OCI-LY1 (cell line): Measurements from ENCODE around the gene CARD10.

Source experiments
- CTCF ChIP-seq: fragments of 200-600 bp; sonication (generic), shearing (Covaris generic); IDR thresholded peaks from 2 replicates; pipeline ENCODE4 v1.5.1; 2017; ENCODE audit warnings: mild to moderate bottlenecking, antibody characterized with exemption, low read length, moderate library complexity, mixed read lengths
- EZH2 ChIP-seq: fragments of 200-600 bp; sonication (generic), shearing (Covaris generic); IDR thresholded peaks from 2 replicates; pipeline ENCODE4 v1.8.0; 2017; ENCODE audit warnings: borderline replicate concordance, mixed run types, mild to moderate bottlenecking, antibody characterized with exemption, low read length, moderate library complexity, mixed read lengths

DNA sequence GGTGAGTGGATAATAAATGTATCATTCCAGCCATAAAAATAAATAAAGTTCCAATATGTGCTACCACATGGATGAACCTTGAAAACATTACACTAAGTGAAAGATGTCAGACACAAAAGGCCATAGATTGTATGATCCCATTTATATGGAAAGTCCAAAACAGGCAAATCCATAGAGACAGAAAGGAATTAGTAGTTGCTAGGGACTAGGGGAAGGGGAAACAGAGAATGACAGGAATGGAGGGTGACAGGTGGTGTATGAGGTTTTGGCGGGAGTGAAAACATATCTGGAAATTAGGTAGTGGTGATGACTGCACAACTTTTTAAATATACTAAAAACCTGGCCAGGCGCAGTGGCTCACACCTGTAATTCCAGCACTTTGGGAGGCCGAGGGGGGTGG, 15.2 kb upstream of the CARD10 start:
- TF ChIP-seq EZH2 (no peak), CTCF (no peak)
